PC-3 (cell line): ENCODE results near the gene KRT23.

ENCODE experiments used
- EZH2phosphoT487 ChIP-seq: fragments of 300-600 bp; sonication (generic); IDR thresholded peaks from 2 replicates; pipeline ENCODE4 v1.6.1; 2018; ENCODE audit warnings: mild to moderate bottlenecking, antibody characterized with exemption, low read length, borderline replicate concordance
- TF ChIP-seq, protein P1 (sequence below): fragments of 300-600 bp; sonication (generic); conservative IDR thresholded peaks from 2 replicates; pipeline ENCODE4 v1.5.1; 2017; ENCODE audit warnings: antibody characterized with exemption, low read depth, mild to moderate bottlenecking, low read length

DNA sequence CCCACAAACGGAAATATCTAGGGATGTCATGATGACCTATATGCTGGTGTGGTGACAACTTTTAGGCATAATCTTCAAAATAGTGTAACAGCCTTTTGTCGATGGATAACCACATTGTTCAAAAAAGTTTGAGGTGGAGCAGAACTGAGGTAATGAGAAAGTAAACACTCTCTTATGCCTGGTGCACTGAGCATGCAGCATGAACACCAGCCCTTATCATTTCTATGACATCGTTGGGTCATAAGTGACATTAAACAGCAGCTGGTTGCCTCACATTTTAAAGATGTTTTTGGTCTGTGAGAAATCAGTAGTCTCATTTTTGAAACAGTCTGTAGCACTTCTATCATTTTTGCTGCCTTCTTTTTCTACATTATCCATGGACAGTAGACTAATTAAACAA is 1.8 kb downstream of the KRT23 start:
- TF ChIP-seq, protein P1, sequence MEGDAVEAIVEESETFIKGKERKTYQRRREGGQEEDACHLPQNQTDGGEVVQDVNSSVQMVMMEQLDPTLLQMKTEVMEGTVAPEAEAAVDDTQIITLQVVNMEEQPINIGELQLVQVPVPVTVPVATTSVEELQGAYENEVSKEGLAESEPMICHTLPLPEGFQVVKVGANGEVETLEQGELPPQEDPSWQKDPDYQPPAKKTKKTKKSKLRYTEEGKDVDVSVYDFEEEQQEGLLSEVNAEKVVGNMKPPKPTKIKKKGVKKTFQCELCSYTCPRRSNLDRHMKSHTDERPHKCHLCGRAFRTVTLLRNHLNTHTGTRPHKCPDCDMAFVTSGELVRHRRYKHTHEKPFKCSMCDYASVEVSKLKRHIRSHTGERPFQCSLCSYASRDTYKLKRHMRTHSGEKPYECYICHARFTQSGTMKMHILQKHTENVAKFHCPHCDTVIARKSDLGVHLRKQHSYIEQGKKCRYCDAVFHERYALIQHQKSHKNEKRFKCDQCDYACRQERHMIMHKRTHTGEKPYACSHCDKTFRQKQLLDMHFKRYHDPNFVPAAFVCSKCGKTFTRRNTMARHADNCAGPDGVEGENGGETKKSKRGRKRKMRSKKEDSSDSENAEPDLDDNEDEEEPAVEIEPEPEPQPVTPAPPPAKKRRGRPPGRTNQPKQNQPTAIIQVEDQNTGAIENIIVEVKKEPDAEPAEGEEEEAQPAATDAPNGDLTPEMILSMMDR: no peak
- TF ChIP-seq EZH2phosphoT487: no peak
